ENCODE measurements around the gene MED9.

MED9 gene

DNA sequence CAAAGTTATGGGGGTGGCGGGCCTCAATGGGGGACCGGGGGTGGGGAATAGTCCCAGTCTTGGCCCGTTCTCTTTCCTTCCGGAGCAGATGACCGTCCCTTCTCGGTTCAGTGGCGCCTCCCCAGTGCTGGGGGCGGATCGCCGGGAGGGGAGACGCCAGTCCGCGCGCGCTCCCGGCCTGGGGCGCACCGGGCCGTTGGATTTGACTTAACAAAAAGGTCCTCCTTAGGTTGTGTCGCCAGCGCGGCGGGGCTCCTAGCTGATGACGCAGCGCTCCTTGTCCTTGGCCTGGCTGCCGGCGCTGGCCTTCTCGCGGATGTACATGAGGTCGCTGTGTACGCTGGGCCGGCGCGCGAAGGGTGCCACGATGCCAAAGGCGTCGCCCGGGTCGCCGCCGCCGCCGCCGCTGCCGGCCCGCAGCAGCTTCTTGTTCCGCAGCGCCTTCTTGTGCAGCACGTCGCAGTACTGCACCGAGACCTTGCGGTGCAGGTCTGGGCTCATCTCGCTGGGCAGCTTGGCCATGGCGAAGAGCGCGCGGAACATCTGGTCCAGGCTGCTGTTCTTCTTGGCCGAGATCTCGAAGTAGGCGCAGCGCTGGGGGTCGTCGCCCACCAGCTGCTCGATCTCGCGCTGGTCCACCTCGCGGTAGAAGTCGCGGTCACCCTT lies 18.2 kb downstream of the MED9 start:
- H3K36me3 Mint-ChIP-seq (ENCODE audit: insufficient read depth), result peaks cover 5% of the 10 kb centered on the region
- no peaks in the 10 kb centered on the region for H3K27me3 Mint-ChIP-seq
- peak overlapping the region; percentile 75 for H3K4me3 Mint-ChIP-seq
- H3K4me1 Mint-ChIP-seq, result peaks cover 8% of the 10 kb centered on the region
- DNase-seq (ENCODE audit: low spot score in 2 of 2), result no peak
- no peak overlapping the region for H3K27ac Mint-ChIP-seq (ENCODE audit: low read depth)
- no peak for ATAC-seq (replicated peaks; ENCODE audit: extremely low read depth, poor library complexity, severe bottlenecking)
- H3K9me3 Mint-ChIP-seq, result no peaks in the 10 kb centered on the region

DNA sequence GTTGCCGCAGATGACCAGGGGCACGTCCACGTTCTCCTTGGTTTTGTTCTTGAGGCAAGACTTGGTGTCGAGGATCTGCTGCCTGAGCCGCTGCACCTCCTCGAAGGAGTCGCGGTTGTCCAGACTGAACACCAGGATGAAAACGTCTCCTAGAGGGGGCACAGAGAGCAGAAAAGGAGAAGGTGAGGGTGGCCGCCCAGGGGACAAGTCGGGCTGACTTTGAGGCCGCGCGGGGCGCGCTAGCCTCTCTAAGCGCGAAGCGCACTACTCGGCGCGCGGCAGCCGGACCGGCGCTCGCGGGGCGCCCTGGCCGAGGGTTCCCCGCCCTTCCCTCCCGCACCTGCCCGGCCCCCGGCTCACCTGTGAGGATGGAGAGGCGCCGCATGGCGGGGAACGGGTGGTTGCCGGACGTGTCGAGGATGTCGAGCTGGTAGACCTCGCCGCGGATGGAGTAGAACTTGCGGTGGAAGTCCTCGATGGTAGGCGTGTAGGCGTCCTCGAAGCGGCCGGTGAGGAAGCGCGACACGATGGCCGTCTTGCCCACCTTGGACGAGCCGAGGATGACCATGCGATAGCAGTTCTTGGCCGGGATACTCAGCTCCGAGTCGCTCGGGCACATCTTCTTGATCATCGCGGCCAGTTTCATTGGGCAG lies 18.9 kb downstream of the MED9 start:
- Mint-ChIP-seq H3K36me3 (ENCODE audit: insufficient read depth) (peaks cover 5% of the 10 kb centered on the region), H3K4me3 (peak overlapping the region; percentile 75), H3K9me3 (no peaks in the 10 kb centered on the region), H3K4me1 (peaks cover 8% of the 10 kb centered on the region), H3K27ac (ENCODE audit: low read depth) (no peak overlapping the region), H3K27me3 (no peaks in the 10 kb centered on the region)
- ATAC-seq (replicated peaks; ENCODE audit: extremely low read depth, poor library complexity, severe bottlenecking), result no peak
- no peak for DNase-seq (ENCODE audit: low spot score in 2 of 2)

DNA sequence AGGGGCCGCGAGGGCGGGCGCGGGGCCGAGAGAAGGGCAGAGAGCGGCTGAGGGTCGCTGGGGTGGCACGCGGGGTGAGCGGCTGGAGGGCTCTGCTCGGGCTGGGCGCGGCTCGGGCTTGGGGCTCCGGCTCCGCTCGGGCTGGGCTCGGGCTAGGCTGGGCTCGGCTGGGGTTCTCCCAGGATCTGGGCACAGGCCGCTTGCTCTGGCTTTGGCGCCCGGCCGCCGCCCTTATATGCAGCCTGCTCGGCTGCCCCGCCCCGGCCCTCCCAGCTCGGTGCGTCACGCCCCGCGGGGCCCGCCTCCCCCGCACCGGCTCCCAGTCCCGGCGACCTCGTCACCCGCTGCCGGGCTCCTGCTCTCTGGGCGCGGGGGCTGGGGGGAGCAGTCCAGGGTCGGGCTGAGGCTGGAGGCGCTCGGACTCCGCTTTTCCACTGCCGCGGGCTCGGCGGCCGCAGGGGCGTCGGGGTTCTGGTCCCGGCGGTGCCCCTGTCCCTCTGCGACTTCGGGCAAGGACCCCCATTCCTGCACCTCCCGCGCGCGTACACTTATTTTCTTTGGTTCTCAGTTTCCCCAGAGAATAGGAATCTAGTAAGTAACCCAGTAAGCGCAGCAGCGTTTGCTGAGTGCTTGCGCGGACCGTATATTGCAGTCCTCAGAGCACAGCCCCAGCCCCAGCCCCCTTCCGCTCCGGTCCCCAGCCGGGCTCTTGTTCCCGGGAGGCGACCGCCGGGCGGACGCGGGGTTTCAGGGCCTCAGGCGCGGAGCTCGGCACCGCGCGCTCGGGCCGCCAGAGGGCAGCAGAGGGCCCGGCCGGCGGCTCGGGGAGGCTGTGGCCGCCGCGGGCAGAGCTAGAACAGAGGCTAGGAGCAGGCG lies 19.6 kb downstream of the MED9 start, which contains the start of gene RASD1:
RASD1 (minus strand) TSS at position 207 of the 876 bp plus-strand sequence. CDS start 214 bp downstream, outside the sequence.
- Mint-ChIP-seq H3K9me3 (no peaks in the 10 kb centered on the region), H3K4me1 (peaks cover 8% of the 10 kb centered on the region), H3K36me3 (ENCODE audit: insufficient read depth) (peaks cover 3% of the 10 kb centered on the region), H3K4me3 (peak within 1 kb of the TSS; percentile 75), H3K27ac (ENCODE audit: low read depth) (no peak within 1 kb of the TSS), H3K27me3 (no peaks in the 10 kb centered on the region)
- peak; percentile 88 for ATAC-seq (replicated peaks; ENCODE audit: extremely low read depth, poor library complexity, severe bottlenecking)
- DNase-seq (ENCODE audit: low spot score in 2 of 2), result peak; percentile 56 to 61

DNA sequence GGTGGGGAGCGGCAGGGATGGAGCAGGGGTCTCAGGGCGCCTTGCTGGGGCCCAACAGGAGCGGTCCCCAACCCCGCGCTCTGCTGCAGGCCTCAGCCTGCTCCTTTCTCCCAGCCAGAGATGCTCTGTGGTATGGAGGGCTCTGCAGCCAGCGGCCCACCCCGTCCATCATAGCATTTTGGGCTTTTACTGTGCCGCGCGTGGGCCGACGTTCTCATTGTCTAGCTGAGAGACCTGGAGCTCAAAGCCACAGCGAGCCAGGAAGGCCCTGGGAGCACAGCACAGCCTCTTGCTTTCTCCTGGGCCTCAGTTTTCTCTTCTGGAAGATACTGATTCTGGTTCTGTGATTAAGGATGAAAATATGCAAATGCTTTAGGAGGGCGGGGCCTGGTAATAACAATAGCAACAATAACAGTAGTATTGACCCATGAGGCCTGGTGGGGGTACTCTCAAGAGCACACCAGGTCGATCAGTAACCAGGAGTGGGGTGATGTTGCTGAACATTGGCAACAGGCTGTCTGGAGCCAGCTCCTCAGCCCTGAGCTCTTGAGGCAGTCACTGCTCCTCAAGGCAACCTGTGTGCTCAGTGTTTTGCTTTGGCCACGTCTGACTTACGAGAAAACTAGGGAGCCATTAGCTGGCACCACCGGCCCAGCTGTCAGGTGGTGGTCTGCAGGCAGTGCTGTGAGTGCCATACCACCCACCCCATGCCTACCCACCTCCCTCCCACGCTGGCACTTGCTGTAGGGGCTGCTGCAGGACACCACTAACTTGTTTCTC lies 20.5 kb downstream of the MED9 start:
- no peaks in the 10 kb centered on the region for H3K27me3 Mint-ChIP-seq
- peak overlapping the region; percentile 75 for H3K4me3 Mint-ChIP-seq
- ATAC-seq (replicated peaks; ENCODE audit: extremely low read depth, poor library complexity, severe bottlenecking) (no peak), DNase-seq (ENCODE audit: low spot score in 2 of 2) (no peak)
- H3K4me1 Mint-ChIP-seq, result peaks cover 8% of the 10 kb centered on the region
- no peak overlapping the region for H3K27ac Mint-ChIP-seq (ENCODE audit: low read depth)
- peaks cover 3% of the 10 kb centered on the region for H3K36me3 Mint-ChIP-seq (ENCODE audit: insufficient read depth)
- H3K9me3 Mint-ChIP-seq, result no peaks in the 10 kb centered on the region

DNA sequence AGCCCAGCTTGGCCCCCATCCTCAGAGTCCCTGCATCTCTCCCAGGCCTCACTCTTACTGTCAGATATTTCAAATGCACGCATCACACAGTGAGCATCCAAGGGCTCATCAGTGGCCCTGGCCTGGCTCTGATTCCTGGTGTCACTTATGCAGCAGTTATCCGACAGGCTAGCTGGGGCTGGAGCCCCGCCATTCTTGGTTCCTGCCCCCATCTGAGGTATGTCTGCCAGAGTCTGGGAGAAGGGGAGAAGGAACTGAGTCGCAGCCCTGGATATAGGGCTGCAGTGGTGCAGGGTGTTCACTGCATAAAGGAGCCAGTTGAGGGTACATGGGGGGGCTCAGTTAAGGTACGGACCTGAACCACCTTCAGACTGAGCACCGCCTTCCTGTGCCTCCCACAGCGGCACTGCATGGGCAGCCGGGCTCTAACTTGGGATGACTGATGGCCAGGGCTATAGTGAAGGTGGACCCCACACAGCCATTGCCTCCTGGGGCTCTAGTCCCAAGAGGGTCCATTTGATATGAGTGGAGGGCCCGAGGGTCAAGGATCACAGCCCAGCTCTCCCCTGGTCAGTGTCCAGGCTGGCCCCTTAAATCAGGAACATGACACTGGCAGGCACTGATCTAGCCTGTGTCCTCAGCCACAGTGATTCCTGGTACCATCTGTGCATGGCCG lies 21.2 kb downstream of the MED9 start:
- Mint-ChIP-seq H3K4me3 (peak overlapping the region; percentile 75), H3K36me3 (ENCODE audit: insufficient read depth) (peaks cover 6% of the 10 kb centered on the region), H3K4me1 (peaks cover 8% of the 10 kb centered on the region), H3K27ac (ENCODE audit: low read depth) (no peak overlapping the region), H3K9me3 (no peaks in the 10 kb centered on the region), H3K27me3 (no peaks in the 10 kb centered on the region)
- ATAC-seq (replicated peaks; ENCODE audit: extremely low read depth, poor library complexity, severe bottlenecking), result no peak
- no peak for DNase-seq (ENCODE audit: low spot score in 2 of 2)

DNA sequence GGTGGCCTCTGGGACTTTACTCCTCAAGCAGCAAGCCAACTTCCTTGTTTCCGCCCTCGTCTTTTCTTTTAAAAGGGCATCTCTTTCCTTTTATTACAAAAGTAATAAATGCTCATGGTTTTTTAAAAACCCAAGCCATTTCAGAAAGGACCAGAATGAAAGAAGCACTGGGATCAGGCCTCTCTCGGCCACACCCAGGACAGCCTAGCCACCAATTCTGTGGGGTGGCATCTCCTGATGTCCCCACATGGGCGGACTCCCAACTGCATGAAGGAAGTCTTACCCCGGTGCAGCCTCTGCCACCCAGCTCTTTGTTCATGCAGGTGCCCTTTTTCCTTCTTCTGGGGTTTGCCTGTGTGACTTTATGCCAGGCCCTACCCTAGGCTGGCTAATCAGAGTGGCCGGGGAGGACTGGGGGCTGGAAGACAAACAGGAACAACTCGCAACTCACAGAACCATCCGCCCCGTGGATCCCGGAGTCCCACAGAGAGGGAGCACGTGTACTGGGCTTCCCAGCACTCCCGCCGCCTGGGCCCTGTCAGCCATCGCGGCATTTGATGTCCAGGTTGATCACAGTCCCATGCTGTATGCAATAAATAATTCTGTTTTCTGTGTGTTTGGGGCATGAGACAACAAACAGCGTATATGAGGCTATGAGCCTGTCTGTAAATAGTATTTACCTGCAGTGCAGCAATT lies 22.0 kb downstream of the MED9 start:
- DNase-seq (ENCODE audit: low spot score in 2 of 2), result no peak
- Mint-ChIP-seq H3K9me3 (no peaks in the 10 kb centered on the region), H3K27me3 (no peaks in the 10 kb centered on the region), H3K4me3 (no peak overlapping the region), H3K4me1 (peaks cover 8% of the 10 kb centered on the region), H3K27ac (ENCODE audit: low read depth) (no peak overlapping the region), H3K36me3 (ENCODE audit: insufficient read depth) (peaks cover 6% of the 10 kb centered on the region)
- no peak for ATAC-seq (replicated peaks; ENCODE audit: extremely low read depth, poor library complexity, severe bottlenecking)

DNA sequence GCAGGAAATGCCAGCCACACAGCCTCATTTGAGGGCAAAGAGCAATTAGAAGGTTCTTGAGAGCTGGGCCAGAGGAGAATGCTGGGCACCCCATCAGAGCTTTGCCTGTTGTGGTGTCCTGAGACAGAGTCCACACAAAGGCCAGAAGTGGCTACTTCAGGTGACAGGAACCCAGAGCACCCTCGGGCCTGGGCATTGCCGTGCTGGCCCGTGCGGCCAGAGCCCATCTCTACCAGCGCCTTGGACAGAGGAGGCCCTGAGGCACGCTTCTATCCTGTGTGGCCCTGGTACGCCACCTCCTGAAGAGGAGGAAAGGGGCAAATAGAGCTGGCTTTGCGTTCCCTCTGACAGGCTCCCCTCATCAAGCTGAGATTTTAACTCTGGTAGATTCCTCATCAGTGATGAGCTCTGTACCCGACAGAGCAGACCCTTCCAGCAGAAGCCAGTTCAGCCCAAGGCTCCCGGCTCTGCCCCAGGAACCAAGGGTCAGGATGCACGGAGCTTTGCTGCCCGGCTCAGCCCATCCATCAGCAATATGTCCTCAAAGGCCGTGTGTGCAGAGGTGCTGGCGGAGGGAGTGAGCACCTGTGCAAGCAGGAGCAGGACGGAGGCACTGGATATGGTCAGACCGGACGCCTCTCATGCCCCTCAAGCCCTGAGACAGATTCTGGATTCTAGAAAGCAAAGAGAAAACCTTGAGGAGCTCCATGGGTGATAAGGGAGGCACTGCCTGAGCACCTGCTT lies 22.8 kb downstream of the MED9 start:
- H3K4me1 Mint-ChIP-seq, result peaks cover 8% of the 10 kb centered on the region
- H3K9me3 Mint-ChIP-seq, result no peaks in the 10 kb centered on the region
- ATAC-seq (replicated peaks; ENCODE audit: extremely low read depth, poor library complexity, severe bottlenecking) (no peak), DNase-seq (ENCODE audit: low spot score in 2 of 2) (no peak)
- H3K27me3 Mint-ChIP-seq, result no peaks in the 10 kb centered on the region
- H3K4me3 Mint-ChIP-seq, result no peak overlapping the region
- H3K27ac Mint-ChIP-seq (ENCODE audit: low read depth), result no peak overlapping the region
- peaks cover 6% of the 10 kb centered on the region for H3K36me3 Mint-ChIP-seq (ENCODE audit: insufficient read depth)

DNA sequence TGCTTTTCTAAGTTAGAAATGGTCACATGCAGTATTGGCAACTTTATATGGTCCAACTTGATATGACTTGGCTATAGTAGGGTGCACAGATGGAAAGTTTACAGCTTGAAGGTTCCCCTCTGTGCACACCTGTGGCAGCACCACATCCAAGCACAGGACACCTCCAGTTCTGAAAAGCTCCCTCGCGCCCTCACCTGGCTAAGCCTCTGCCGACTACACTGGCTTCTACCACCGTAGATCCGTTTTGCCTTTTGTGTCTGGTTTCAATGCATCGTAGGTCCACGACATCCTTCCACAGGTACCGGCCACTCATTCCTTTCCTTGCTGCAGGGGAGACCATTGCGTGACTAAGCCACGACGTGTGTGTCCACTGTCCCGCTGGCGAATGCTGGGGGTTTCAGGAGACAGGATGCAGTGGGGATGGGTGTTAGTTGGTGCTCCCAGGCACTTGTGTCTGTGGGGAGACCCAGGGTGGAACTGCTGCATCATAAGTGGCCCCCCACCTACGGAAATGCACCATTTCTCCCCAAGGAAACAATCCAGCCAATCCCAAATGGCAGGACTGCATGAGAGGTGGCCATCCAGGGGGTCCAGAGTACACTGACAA lies 24.3 kb downstream of the MED9 start:
- DNase-seq (ENCODE audit: low spot score in 2 of 2), result no peak
- ATAC-seq (replicated peaks; ENCODE audit: extremely low read depth, poor library complexity, severe bottlenecking), result no peak
- Mint-ChIP-seq H3K27ac (ENCODE audit: low read depth) (no peak overlapping the region), H3K4me1 (no peaks in the 10 kb centered on the region), H3K36me3 (ENCODE audit: insufficient read depth) (peaks cover 3% of the 10 kb centered on the region), H3K4me3 (no peak overlapping the region), H3K27me3 (no peaks in the 10 kb centered on the region), H3K9me3 (no peaks in the 10 kb centered on the region)

DNA sequence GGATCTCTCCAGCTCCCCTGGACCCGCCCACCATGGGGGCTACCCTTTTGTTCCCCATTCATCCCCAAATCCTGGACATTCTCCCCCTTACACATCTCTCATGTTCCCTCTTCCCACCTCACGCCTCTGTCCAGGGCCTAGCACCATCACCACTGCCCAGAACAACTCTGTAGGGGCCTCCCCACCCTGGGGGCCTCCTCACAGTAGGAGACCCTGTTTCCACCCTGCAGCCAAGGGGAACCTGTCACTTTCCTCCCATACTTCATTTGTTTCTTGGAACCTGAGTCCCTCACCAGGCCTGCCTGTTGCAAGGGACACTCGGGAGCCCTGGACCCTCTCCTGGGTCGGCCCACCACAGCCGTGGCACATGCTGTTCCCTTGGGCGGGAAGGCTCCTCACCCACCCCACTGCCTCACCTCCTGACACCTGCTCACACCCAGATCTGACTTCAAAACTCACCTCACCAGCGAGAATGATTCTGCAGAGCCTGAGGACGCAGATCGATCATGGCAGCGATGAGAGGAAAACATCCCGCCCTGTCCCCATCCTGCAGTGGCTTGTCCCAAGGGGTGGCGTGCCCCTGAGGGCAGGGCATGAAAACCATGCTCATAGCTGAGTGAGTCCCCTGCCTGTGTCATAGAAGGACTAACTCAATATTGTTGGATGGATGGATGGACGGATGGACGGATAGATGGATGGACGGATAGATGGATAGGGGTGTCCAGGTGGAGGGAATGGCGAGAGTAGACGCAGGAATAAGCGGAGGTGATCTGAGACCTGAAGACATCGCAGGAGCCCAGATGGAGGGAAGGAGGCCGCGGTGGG lies 26.2 kb downstream of the MED9 start:
- Mint-ChIP-seq H3K27me3 (no peaks in the 10 kb centered on the region), H3K36me3 (ENCODE audit: insufficient read depth) (peaks cover 5% of the 10 kb centered on the region), H3K4me1 (no peaks in the 10 kb centered on the region), H3K27ac (ENCODE audit: low read depth) (no peak overlapping the region), H3K9me3 (no peaks in the 10 kb centered on the region), H3K4me3 (no peak overlapping the region)
- DNase-seq (ENCODE audit: low spot score in 2 of 2) (no peak), ATAC-seq (replicated peaks; ENCODE audit: extremely low read depth, poor library complexity, severe bottlenecking) (no peak)

DNA sequence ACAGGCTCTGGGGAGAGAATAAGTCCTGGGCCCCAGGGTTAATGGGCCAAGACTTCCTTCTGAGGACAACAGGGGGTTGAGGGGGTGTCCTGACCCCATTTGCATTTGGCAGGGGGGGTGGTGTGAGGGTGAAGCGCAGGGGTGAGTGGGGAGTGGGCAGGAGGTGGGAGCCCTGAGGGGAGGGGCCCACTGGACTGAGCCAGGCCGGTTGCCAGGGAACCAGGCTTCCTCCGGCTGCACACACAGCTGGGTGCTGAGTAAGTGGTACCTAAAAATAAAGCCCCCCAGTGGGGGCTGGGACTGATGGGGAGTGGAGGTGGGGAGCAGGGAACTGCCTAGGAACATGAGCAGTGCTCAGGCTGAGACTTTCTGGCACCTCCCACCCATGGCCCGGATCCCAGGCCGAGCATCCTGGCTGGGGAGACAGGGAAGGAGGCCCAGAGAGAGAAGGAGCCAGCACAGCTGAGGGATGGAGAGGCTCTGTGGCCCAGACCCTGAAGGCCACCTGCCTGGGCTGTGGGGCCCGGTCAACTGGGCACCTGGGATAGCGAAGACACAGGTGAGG lies 26.8 kb downstream of the MED9 start:
- DNase-seq (ENCODE audit: low spot score in 2 of 2) (no peak), ATAC-seq (replicated peaks; ENCODE audit: extremely low read depth, poor library complexity, severe bottlenecking) (no peak)
- H3K36me3 Mint-ChIP-seq (ENCODE audit: insufficient read depth), result peaks cover 7% of the 10 kb centered on the region
- H3K4me1 Mint-ChIP-seq, result no peaks in the 10 kb centered on the region
- H3K27ac Mint-ChIP-seq (ENCODE audit: low read depth), result no peak overlapping the region
- no peak overlapping the region for H3K4me3 Mint-ChIP-seq
- no peaks in the 10 kb centered on the region for H3K27me3 Mint-ChIP-seq
- no peaks in the 10 kb centered on the region for H3K9me3 Mint-ChIP-seq
